Putamen (tissue), 1 donor: Measurements from ENCODE around the gene CHST14.

Source experiments
- DNase-seq: peaks from one replicate; pipeline ENCODE4 v3.0.0-alpha.2; 2016; ENCODE audit warnings: low spot score

Gene CHST14

DNA sequence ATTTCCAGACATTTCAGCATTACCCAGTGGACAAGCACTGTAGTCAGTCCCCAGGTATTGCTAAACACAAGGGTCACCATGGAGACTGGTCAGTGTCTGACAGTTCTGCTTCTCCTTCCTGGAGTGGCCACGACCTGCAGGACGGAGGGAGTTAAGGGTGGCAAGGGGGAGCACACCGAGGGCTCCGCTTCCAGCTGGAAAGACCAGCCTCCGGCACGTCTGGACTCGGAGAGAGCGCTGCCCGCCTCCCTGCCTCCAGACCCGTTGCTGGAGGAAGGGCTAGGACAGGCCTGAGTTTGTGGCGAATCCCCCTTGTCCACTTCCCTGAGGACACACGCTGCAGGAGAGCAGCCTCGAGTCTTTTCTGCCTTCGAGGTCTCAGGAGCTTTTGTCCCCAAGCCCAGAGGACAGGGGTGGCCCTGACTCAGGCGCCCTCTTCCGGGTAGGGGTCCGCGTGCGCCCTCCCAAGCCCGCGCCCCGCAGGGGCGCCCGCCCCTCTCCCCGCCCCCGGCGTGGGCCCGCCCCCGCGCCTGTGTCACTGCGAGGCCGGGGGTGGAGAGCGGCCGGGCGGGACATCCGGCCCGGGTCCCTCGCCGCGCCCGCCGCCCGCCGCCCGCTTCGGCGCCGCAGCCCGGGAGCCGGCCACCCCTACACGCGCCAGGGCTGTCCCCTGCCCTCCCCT is at the start of gene CHST14:
Gene CHST14, plus strand, starts transcription at position 562 of the 682 bp plus-strand sequence. CDS start 230 bp downstream, outside the sequence.
- peak; percentile 50 for DNase-seq

DNA sequence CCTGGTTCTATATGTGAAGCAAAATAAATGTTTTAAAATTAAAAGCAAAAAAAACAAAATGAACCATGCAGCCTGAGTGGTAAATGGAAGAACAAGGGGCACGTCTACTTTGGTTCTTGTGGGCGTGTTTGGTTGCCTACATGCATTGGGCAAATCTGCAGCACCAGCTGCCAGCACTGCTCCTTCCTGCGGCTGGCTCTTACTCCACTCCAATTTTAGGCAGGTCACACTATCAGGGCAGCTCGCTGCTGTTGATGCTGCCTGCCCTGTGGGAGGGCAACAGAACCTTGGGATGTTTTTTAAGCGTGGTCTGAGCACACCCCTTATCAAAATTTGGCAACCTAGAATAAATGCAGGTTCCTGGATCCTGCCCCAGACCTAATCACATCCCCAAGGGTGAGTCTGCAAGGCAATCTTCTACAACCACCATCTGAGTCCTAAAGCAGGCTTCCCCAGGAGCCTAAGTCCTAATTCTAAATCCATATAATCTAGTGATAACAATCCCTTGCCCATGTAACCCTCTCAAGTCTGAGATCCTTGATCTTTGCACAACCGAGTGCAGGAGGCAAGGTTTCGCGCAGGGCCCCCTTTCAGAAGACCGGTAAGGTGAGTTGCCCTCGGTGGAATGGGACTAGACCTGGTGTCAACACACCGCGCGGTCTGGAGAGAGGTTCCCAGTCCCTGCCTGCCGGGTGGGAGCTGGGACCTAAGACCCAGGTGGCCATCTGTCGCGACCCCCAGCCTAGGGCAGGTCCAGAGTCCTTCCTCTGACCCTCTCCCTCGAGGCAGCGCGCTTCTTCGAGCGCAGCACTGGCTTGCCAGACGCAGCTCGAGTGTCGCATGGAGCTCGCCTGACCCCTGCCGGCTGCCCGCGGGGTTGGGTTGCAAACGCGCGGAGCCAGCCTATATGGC is 49.3 kb upstream of the CHST14 start:
- DNase-seq = peak; percentile 47

DNA sequence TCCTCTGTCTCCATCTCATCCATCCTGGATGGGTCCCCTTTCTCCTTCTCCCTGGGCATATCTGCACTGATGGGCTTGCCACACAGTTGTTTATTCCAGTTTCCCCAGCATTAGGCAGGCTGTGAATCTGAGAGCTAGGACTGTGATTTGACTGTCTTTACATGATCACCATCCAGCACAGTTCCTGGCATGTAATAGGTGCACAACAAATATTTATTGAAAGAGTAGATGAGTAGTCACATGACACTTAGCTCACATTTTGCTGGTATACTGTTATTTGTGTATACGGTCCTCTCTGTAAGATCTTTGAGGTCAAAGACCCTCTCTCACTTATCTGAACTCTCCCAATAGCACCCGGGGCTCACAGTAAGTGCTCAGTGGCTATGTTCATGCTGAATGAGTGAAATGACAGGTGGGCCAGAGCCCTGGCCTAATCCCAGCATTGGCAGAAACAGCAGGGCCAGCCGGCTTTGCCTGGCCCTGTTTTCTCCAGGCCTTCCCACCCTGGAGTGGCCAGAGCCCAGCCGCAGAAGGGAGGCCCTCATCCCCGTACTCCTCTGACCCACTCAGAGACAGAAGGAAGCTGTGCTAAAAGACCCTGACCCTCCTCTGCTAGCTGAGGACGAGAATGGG is 46.2 kb upstream of the CHST14 start:
- no peak for DNase-seq

DNA sequence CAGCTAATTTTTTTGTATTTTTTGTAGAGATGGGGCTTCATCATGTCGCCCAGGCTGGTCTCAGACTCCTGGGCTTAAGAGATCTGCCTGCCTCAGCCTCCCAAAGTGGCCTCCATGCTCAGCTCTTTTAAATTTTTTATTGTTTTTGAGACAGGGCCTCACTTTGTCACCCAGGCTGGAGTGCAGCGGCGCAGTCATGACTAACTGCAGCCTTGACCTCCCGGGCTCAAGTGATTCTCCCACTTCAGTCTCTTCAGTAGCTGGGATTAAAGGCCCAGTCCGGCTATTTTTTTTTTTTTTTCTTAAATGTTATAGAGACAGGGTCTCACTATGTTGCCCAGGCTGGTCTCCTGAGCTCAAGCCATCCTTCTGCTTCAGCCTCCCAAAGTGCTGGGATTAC is 45.1 kb upstream of the CHST14 start:
- DNase-seq = no peak

DNA sequence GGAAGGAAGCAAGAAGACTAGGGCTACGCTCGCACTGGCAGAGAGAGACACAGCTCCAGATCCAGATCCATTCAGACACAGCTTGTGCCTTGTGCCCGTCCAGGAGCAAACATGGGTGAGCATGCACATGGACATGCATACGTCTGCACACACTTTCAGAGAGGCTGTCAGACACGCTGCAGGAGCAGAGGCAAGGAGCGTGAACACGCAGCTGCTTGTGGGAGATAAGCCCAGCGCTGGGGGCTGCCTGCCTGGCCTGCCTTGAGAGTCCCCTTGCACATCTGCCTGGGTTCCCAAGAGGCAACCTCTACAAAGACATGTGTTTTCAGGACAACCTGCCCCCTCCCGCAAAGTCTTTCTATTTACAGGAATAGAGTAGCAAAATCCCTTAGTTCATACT is 43.6 kb upstream of the CHST14 start:
- DNase-seq = no peak

GRCh38 chr15:40428185-40428584 is 42.6 kb upstream of the CHST14 start:
- no peak for DNase-seq

DNA sequence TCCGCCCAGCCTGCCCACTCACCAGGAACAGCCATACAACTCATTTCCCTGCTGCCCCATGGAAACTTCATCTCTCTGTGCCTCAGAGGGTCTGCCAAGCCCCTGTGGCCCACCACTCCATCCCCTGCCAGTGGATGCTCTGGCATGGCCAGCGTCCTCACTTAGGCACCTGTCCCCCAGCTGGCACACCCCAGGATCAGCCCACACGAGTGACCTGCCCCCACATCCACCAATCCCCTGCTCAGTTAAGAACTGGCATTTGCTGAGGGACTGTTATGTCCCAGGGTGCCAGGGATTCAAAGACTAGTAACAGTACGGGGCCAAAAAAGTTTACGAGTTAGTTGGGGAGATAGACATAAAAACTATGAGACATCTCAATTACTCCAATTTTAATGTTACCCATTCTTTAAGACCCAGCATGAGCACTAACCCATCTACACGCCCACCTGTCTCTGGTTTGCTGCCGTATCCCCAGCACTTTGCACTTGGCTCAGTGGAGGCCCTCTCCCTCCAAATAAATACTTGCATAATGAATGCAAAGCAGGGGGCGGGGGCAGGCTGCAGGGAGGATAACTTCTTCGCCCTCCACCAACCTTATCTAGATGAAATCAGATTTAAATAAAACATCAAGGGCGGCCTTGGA is 41.6 kb upstream of the CHST14 start:
- no peak for DNase-seq

- DNase-seq = no peak
Measured at GRCh38 chr15:40430271-40430805, 40.4 kb upstream of the CHST14 start.

- no peak for DNase-seq
Measured at GRCh38 chr15:40435023-40435709, 35.6 kb upstream of the CHST14 start.

GRCh38 chr15:40435710-40436089 is 35.1 kb upstream of the CHST14 start:
- DNase-seq = no peak

- no peak for DNase-seq
Measured at GRCh38 chr15:40436116-40436891, 34.5 kb upstream of the CHST14 start.

GRCh38 chr15:40436892-40437751 is 33.7 kb upstream of the CHST14 start:
- DNase-seq = no peak

- DNase-seq = no peak
Measured at GRCh38 chr15:40437752-40438687, 32.8 kb upstream of the CHST14 start.

DNA sequence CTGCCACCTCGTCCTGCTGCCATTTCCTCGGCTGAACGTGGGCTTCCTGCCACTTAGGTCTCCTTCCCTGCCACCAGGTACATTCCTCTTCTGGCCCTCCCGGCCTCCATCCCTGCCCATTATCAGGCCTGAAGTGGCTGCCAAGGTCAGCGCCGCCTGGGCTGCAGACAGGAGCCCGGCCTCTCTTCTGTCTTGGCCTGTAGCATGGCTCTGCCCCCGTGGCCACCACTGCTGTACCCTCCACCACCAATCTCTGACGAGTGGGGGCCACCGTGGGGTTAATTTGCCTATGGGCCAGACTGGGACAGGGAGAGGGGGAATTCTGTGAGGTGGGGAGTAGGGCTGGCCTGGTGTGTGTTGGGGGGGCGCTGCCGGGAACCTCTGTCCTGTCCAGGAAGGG is 32.1 kb upstream of the CHST14 start:
- DNase-seq = no peak

GRCh38 chr15:40439461-40439959 is 31.3 kb upstream of the CHST14 start:
- peak; percentile 21 for DNase-seq

DNA sequence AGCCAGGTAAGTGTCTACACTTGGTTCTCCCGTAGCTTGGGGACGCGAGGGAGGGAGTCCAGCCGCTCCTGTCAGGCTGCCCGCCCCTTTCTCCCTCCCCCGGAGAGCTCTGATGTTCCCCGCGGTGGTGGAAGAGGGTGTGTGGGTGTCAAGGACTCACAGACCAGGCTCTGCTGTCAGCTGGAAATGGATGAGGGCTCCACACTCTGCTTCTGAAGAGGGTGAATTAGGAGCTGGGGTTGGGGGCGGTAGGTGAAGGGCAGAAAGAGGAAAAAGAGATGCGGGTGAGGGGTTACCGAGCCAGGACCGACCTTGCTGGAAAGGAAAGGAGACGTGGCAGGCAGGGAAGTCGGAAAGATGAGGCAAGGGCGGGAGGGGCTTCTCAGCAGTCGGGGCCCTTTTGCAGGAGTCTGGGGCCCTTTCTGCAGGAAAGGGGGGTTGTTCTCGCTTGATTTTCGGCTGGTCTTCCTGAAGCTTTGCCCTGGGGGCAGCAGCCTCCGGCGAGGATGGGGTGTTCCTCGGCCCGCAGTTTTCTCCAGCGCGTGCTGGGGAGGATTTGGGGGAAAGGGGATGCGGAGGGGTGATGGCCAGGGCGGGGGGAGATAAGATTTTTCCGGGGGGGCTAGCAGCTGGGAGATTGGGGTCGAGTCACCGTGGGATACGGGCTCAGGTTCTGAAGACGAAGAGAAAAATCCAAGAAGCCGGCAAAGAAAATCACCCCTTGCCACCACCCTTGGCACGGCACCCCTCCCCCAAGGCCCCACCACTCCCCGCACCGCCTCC is 30.6 kb upstream of the CHST14 start:
- peak; percentile 29 for DNase-seq

DNA sequence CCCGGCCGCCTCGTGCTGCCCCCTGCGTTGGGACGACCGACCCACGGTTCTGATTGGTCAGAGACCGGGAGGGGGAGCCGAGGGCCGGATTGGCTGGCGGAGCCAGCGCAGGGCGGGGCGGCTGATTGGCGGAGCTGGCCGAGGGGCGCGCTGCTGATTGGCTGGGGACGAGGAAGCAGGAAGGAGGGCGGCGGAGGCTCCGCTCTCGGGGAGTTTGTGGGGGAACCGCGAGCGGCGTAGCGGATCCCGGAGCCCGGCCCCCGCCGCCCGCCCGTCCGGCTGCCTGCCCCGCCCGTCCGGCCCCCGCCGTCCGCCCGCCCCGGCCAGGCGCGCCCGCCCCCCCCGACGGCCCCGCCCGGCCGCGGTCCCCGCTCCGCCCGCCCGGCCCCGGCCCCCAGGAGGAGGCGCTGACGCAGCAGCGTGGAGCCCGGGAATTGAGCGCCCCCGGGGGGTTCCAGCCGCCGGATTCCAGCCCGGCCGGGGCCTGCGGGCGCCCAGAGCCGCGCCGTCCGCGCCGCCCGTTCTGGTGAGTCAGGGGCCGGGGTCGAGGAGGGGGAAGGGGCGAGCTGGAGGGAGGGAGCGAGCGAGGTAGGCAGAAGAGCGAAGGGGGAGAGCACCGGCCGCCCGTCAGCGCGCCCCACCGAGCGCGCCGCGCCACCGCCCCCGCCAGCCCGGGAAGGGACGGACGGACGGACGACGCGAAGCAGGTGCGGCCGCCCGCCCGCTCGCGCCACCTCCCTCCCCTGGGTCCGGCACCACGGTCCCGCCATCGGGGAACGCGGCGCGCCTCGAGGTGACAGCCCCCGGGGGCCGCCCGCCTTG is 29.8 kb upstream of the CHST14 start, which contains the start of gene BAHD1:
Gene BAHD1, plus strand, starts transcription at position 211 of the 822 bp plus-strand sequence. CDS start 17,512 bp downstream, outside the sequence.
- peak; percentile 95 for DNase-seq
